GM23338 (cell line): ENCODE results near the gene BAZ1B. TPM values are rescaled to one million over a fixed set of nuclear protein-coding genes. Genes with fewer than 3 reads are reported as not detected.

Experiments used
- ATAC-seq: fragments of 200-7000 bp; cut with Tn5 transposase; 3 replicates; pipeline ENCODE4 v1.9.1; 2020
- DNase-seq: peaks from one replicate; pipeline ENCODE4 v3.0.0-alpha.2; 2015; ENCODE audit warnings: low spot score
- H2AFZ ChIP-seq: fragments of 200-600 bp; sonication (generic); 2 replicates; pipeline ENCODE4 v1.8.0; 2016; ENCODE audit warnings: antibody characterized with exemption, mild to moderate bottlenecking, moderate library complexity
- H3F3A ChIP-seq: fragments of 200-600 bp; sonication (generic); replicated peaks from 2 replicates; pipeline ENCODE4 v1.8.0; 2017; ENCODE audit warnings: antibody characterized with exemption, mixed run types, low read depth
- H3K27ac ChIP-seq: fragments of 200-600 bp; sonication (generic); 2 replicates; pipeline ENCODE4 v1.6.1; 2016; ENCODE audit warnings: low read depth
- H3K27me3 ChIP-seq: fragments of 200-600 bp; sonication (generic); 2 replicates; pipeline ENCODE4 v1.8.0; 2016; ENCODE audit warnings: mild to moderate bottlenecking, mixed run types, moderate library complexity; ENCODE audit not compliant: insufficient read depth
- H3K36me3 ChIP-seq: fragments of 200-600 bp; sonication (generic); 2 replicates; pipeline ENCODE4 v1.8.0; 2016; ENCODE audit warnings: mild to moderate bottlenecking; ENCODE audit not compliant: insufficient read depth
- H3K4me1 ChIP-seq: fragments of 200-600 bp; sonication (generic); 2 replicates; pipeline ENCODE4 v1.8.0; 2016; ENCODE audit warnings: mild to moderate bottlenecking, moderate library complexity; ENCODE audit not compliant: insufficient read depth
- H3K4me2 ChIP-seq: fragments of 200-600 bp; sonication (generic); 2 replicates; pipeline ENCODE4 v1.7.1; 2017; ENCODE audit warnings: mixed run types
- H3K4me3 ChIP-seq: fragments of 200-600 bp; sonication (generic); 2 replicates; pipeline ENCODE4 v1.6.1; 2016; ENCODE audit warnings: mixed run types
- H3K79me2 ChIP-seq: fragments of 200-600 bp; sonication (generic); replicated peaks from 2 replicates; pipeline ENCODE4 v1.8.0; 2017; ENCODE audit warnings: mild to moderate bottlenecking; ENCODE audit not compliant: insufficient read depth
- H3K9me2 ChIP-seq: fragments of 200-600 bp; sonication (generic); 2 replicates; pipeline ENCODE4 v1.8.0; 2017; ENCODE audit not compliant: insufficient read depth
- H4K20me1 ChIP-seq: fragments of 200-600 bp; sonication (generic); replicated peaks from 2 replicates; pipeline ENCODE4 v1.8.0; 2017; ENCODE audit warnings: mild to moderate bottlenecking; ENCODE audit not compliant: insufficient read depth
- H3K27ac Mint-ChIP-seq: 2 replicates; pipeline ENCODE4 v1.8.0; 2020; ENCODE audit warnings: inconsistent platforms, mild to moderate bottlenecking, moderate library complexity, mixed read lengths
- H3K27me3 Mint-ChIP-seq: 3 replicates; pipeline ENCODE4 v1.8.0; 2022; ENCODE audit warnings: low read depth, mild to moderate bottlenecking, moderate library complexity, mixed read lengths, inconsistent platforms; ENCODE audit not compliant: insufficient read depth, poor library complexity
- H3K36me3 Mint-ChIP-seq: 3 replicates; pipeline ENCODE4 v1.8.0; 2021; ENCODE audit warnings: low read depth, mild to moderate bottlenecking, inconsistent platforms, moderate library complexity, mixed read lengths
- H3K4me1 Mint-ChIP-seq: 3 replicates; pipeline ENCODE4 v1.8.0; 2020; ENCODE audit warnings: mild to moderate bottlenecking, inconsistent platforms, mixed read lengths
- H3K4me3 Mint-ChIP-seq: 3 replicates; pipeline ENCODE4 v1.8.0; 2021; ENCODE audit warnings: moderate library complexity, mild to moderate bottlenecking, inconsistent platforms, mixed read lengths
- H3K9me3 Mint-ChIP-seq: 3 replicates; pipeline ENCODE4 v1.8.0; 2020; ENCODE audit warnings: moderate library complexity, mild to moderate bottlenecking, inconsistent platforms, mixed read lengths
- CREB1 ChIP-seq: fragments of 250-450 bp; sonication (Bioruptor Pico); IDR thresholded peaks from 2 replicates; pipeline ENCODE4 v1.5.0; 2020; ENCODE audit warnings: low read depth, mild to moderate bottlenecking, moderate library complexity
- CTCF ChIP-seq, 2 experiments: fragments of 200-600 bp in 1 of 2; sonication (generic) in 1 of 2; conservative IDR thresholded peaks; 2 replicates each; pipeline versions ENCODE4 v1.5.1 to v1.6.1; 2016 to 2017; ENCODE audit warnings: antibody characterized with exemption in 2 of 2, low read depth in 2 of 2, mild to moderate bottlenecking in 2 of 2, moderate library complexity in 1 of 2
- ETS1 ChIP-seq: IDR thresholded peaks from 2 replicates; pipeline ENCODE4 v1.6.1; 2016; ENCODE audit warnings: antibody characterized with exemption
- EZH2 ChIP-seq: fragments of 200-600 bp; sonication (generic); IDR thresholded peaks from one replicate; pipeline ENCODE4 v1.8.0; 2017; ENCODE audit warnings: antibody characterized with exemption, mild to moderate bottlenecking, low read depth; ENCODE audit not compliant: unreplicated experiment
- EZH2phosphoT487 ChIP-seq: fragments of 200-600 bp; sonication (generic); IDR thresholded peaks from one replicate; pipeline ENCODE4 v1.8.1; 2018; ENCODE audit warnings: antibody characterized with exemption; ENCODE audit not compliant: unreplicated experiment
- JUNB ChIP-seq: IDR thresholded peaks from one replicate; pipeline ENCODE4 v1.6.1; 2016; ENCODE audit warnings: antibody characterized with exemption; ENCODE audit not compliant: unreplicated experiment
- NANOG ChIP-seq: IDR thresholded peaks from 2 replicates; pipeline ENCODE4 v1.6.1; 2016; ENCODE audit warnings: antibody characterized with exemption, borderline replicate concordance
- POLR2AphosphoS5 ChIP-seq: IDR thresholded peaks from 2 replicates; pipeline ENCODE4 v1.6.1; 2016; ENCODE audit warnings: antibody characterized with exemption, low read depth
- REST ChIP-seq: IDR thresholded peaks from one replicate; pipeline ENCODE4 v1.6.1; 2018; ENCODE audit warnings: antibody characterized with exemption; ENCODE audit not compliant: unreplicated experiment
- STAT1 ChIP-seq: IDR thresholded peaks from one replicate; pipeline ENCODE4 v1.6.1; 2016; ENCODE audit warnings: antibody characterized with exemption; ENCODE audit not compliant: unreplicated experiment
- ZNF114 ChIP-seq: fragments of 250-450 bp; sonication (Bioruptor Pico); IDR thresholded peaks from 2 replicates; pipeline ENCODE4 v1.5.0; 2020; ENCODE audit warnings: mild to moderate bottlenecking, moderate library complexity
- ZNF331 ChIP-seq: fragments of 250-450 bp; sonication (Bioruptor Pico); IDR thresholded peaks from 2 replicates; pipeline ENCODE4 v1.5.0; 2020; ENCODE audit warnings: low read depth, mild to moderate bottlenecking, moderate library complexity
- ZNF462 ChIP-seq: fragments of 250-450 bp; sonication (Bioruptor Pico); IDR thresholded peaks from 2 replicates; pipeline ENCODE4 v1.5.0; 2020; ENCODE audit warnings: mild to moderate bottlenecking, moderate library complexity
- polyA plus RNA-seq: library from polyadenylated mRNA; unstranded; fragments of >200 nt; fragmentation: Nextera tagmentation; extraction: Ambion mirVana; gene quantifications from 2 replicates; pipeline ENCODE4 v1.2.1, GENCODE V29; 2016
- total RNA-seq: library from RNA; depleted of rRNA; stranded (reverse); fragments of >200 nt; shearing (Covaris generic); gene quantifications from 2 replicates; pipeline ENCODE4 v1.2.3, GENCODE V29; 2014

Gene BAZ1B
- total and polyA plus RNA-seq, 2 experiments from 2014 or later: 40.4 to 70.7 TPM

- peaks cover 93% of the 10 kb centered on the region for H3K79me2 ChIP-seq
- no peak overlapping the region for H3K27ac ChIP-seq
- peaks cover 13% of the 10 kb centered on the region for H3K4me1 ChIP-seq
- H2AFZ ChIP-seq: no peak overlapping the region
- no peak overlapping the region for H3K4me3 Mint-ChIP-seq
- H3F3A ChIP-seq: no peaks in the 10 kb centered on the region
- no peaks in the 10 kb centered on the region for H3K27me3 ChIP-seq
- H3K36me3 ChIP-seq: peaks cover 43% of the 10 kb centered on the region
- peaks cover 73% of the 10 kb centered on the region for H3K36me3 Mint-ChIP-seq
- H4K20me1 ChIP-seq: peaks cover 77% of the 10 kb centered on the region
- ATAC-seq (no peak), DNase-seq (no peak)
- H3K9me3 Mint-ChIP-seq: no peaks in the 10 kb centered on the region
- no peak overlapping the region for H3K27ac Mint-ChIP-seq
- TF ChIP-seq NANOG (no peak), ZNF114 (CRISPR knock-in tag) (no peak), REST (no peak), STAT1 (no peak), ETS1 (no peak), CTCF (conservative IDR thresholded peaks at IDR 0.05; ENCODE audit: low read depth in 2 of 2) (no peak), CREB1 (CRISPR knock-in tag) (no peak), ZNF462 (CRISPR knock-in tag) (no peak), EZH2phosphoT487 (no peak), JUNB (no peak), ZNF331 (no peak), POLR2AphosphoS5 (no peak), EZH2 (no peak)
- no peaks in the 10 kb centered on the region for H3K9me2 ChIP-seq
- no peak overlapping the region for H3K4me3 ChIP-seq
- H3K4me1 Mint-ChIP-seq: peaks cover 28% of the 10 kb centered on the region
- H3K4me2 ChIP-seq: no peak overlapping the region
- peaks cover 7% of the 10 kb centered on the region for H3K27me3 Mint-ChIP-seq
These were observed 4.7 kb downstream of the BAZ1B start for GRCh38 chr7:73517241-73517995.
